SU-DHL-6 (cell line): Measurements from ENCODE around the gene ZNF708.
"Not testable (repeated sequence)": the region's sequence is repeated elsewhere in the genome, so short reads cannot be mapped to it uniquely, and the experiment has no call there.

Experiments
- H2AFZ ChIP-seq: fragments of 200-600 bp; sonication (generic); 2 replicates; pipeline ENCODE4 v1.6.1; 2014; ENCODE audit warnings: low read depth, mild to moderate bottlenecking, moderate library complexity, mixed read lengths, antibody characterized with exemption, low read length; ENCODE audit not compliant: severe bottlenecking
- H3F3A ChIP-seq: fragments of 200-600 bp; shearing (Covaris generic); 2 replicates; pipeline ENCODE4 v1.6.0; 2016; ENCODE audit warnings: antibody characterized with exemption, mild to moderate bottlenecking; ENCODE audit not compliant: insufficient read depth
- H3K27ac ChIP-seq: fragments of 200-600 bp; sonication (generic); 2 replicates; pipeline ENCODE4 v1.5.1; 2016; ENCODE audit warnings: low read depth, mild to moderate bottlenecking, low read length, moderate library complexity, mixed read lengths
- H3K27me3 ChIP-seq: fragments of 200-600 bp; sonication (generic), shearing (Covaris generic); 2 replicates; pipeline ENCODE4 v1.6.0; 2014; ENCODE audit warnings: mild to moderate bottlenecking, low read length
- H3K36me3 ChIP-seq: fragments of 200-600 bp; sonication (generic); 2 replicates; pipeline ENCODE4 v1.6.1; 2014; ENCODE audit warnings: mild to moderate bottlenecking, low read length, mixed read lengths
- H3K4me2 ChIP-seq: fragments of 300-600, 200-600 bp; shearing (Covaris generic), sonication (generic); 2 replicates; pipeline ENCODE4 v1.6.0; 2014; ENCODE audit warnings: low read length, low read depth, mild to moderate bottlenecking; ENCODE audit not compliant: poor library complexity, severe bottlenecking
- H3K4me3 ChIP-seq: fragments of 200-600 bp; sonication (generic); 2 replicates; pipeline ENCODE4 v1.5.1; 2014; ENCODE audit warnings: antibody characterized with exemption, low read length, mild to moderate bottlenecking, mixed read lengths; ENCODE audit not compliant: insufficient read depth, poor library complexity, severe bottlenecking
- H3K79me2 ChIP-seq: fragments of 200-600 bp; sonication (generic); 2 replicates; pipeline ENCODE4 v1.6.1; 2014; ENCODE audit warnings: mild to moderate bottlenecking, low read length, moderate library complexity; ENCODE audit not compliant: insufficient read depth
- H3K9ac ChIP-seq: fragments of 200-600 bp; sonication (generic); 2 replicates; pipeline ENCODE4 v1.7.0; 2014; ENCODE audit warnings: mild to moderate bottlenecking, low read length
- H3K9me2 ChIP-seq: fragments of 200-600 bp; sonication (generic); replicated peaks from 2 replicates; pipeline ENCODE4 v1.6.1; 2014; ENCODE audit warnings: low read length; ENCODE audit not compliant: insufficient read depth
- H3K9me3 ChIP-seq: fragments of 200-600 bp; sonication (generic); 2 replicates; pipeline ENCODE4 v1.6.1; 2014; ENCODE audit warnings: low read length, mixed read lengths; ENCODE audit not compliant: insufficient read depth
- H4K20me1 ChIP-seq: fragments of 200-600 bp; sonication (generic); 2 replicates; pipeline ENCODE4 v1.6.1; 2014; ENCODE audit warnings: low read depth, mild to moderate bottlenecking, antibody characterized with exemption, low read length, moderate library complexity, mixed read lengths
- CTCF ChIP-seq: fragments of 200-600 bp; sonication (generic); IDR thresholded peaks from one replicate; pipeline ENCODE4 v1.5.1; 2017; ENCODE audit warnings: antibody characterized with exemption, mild to moderate bottlenecking, low read length, moderate library complexity; ENCODE audit not compliant: insufficient read depth, poor library complexity, severe bottlenecking
- EZH2phosphoT487 ChIP-seq: fragments of 200-600 bp; sonication (generic), shearing (Covaris generic); conservative IDR thresholded peaks from 2 replicates; pipeline ENCODE4 v1.6.1; 2018; ENCODE audit warnings: mild to moderate bottlenecking, antibody characterized with exemption, low read length, moderate library complexity, mixed read lengths

The ZNF708 gene

GRCh38 chr19:21321134-21321533, 8.1 kb downstream of the ZNF708 start:
- Histone ChIP-seq H3K4me2 (no peak overlapping the region), H4K20me1 (no peaks in the 10 kb centered on the region), H3K27ac (no peak overlapping the region), H3K36me3 (peaks cover 4% of the 10 kb centered on the region), H3K9me2 (no peaks in the 10 kb centered on the region), H3K27me3 (no peaks in the 10 kb centered on the region), H2AFZ (no peak overlapping the region), H3K79me2 (peaks cover 95% of the 10 kb centered on the region), H3K9me3 (peaks cover 3% of the 10 kb centered on the region; the same call in 1 of the 2 replicates), H3K4me3 (no peak overlapping the region), H3F3A (no peaks in the 10 kb centered on the region), H3K9ac (no peak overlapping the region)
- TF ChIP-seq CTCF: no peak
- TF ChIP-seq EZH2phosphoT487: no peak

- no peaks in the 10 kb centered on the region for H3K9me2 ChIP-seq
- no peaks in the 10 kb centered on the region for H3K9me3 ChIP-seq
- H4K20me1 ChIP-seq: no peaks in the 10 kb centered on the region
- no peaks in the 10 kb centered on the region for H3K27me3 ChIP-seq
- H3K36me3 ChIP-seq: no peaks in the 10 kb centered on the region
- 0 out of 2 replicates have a peak, but pooled peaks cover 3% of the 10 kb centered on the region for H3F3A ChIP-seq
- TF ChIP-seq CTCF: no peak
- TF ChIP-seq EZH2phosphoT487: no peak
- H3K4me3 ChIP-seq: no peak overlapping the region
- no peak overlapping the region for H2AFZ ChIP-seq
- H3K4me2 ChIP-seq: no peak overlapping the region
- H3K27ac ChIP-seq: no peak overlapping the region
- no peak overlapping the region for H3K9ac ChIP-seq
- peaks cover 95% of the 10 kb centered on the region for H3K79me2 ChIP-seq
Measured at GRCh38 chr19:21317821-21318220, 11.4 kb downstream of the ZNF708 start.

GRCh38 chr19:21314676-21315075, 14.5 kb downstream of the ZNF708 start:
- Histone ChIP-seq H4K20me1 (no peaks in the 10 kb centered on the region), H3K9ac (no peak overlapping the region), H3K36me3 (peaks cover 9% of the 10 kb centered on the region; the same call in 1 of the 2 replicates), H3K4me2 (no peak overlapping the region), H3K27me3 (no peaks in the 10 kb centered on the region), H3K4me3 (no peak overlapping the region), H3K9me3 (no peaks in the 10 kb centered on the region), H3K79me2 (peaks cover 87% of the 10 kb centered on the region), H3K9me2 (no peaks in the 10 kb centered on the region), H3F3A (0 out of 2 replicates have a peak, but pooled peaks cover 9% of the 10 kb centered on the region), H3K27ac (no peak overlapping the region), H2AFZ (no peak overlapping the region)
- TF ChIP-seq EZH2phosphoT487 (no peak), CTCF (no peak)

- H3K4me2 ChIP-seq, H3F3A ChIP-seq, H4K20me1 ChIP-seq, H3K9ac ChIP-seq, H3K4me3 ChIP-seq, H2AFZ ChIP-seq, H3K27ac ChIP-seq, H3K9me2 ChIP-seq, H3K9me3 ChIP-seq, H3K27me3 ChIP-seq: not testable (repeated sequence)
- Histone ChIP-seq H3K36me3 (peaks cover 14% of the 10 kb centered on the region; the same call in 1 of the 2 replicates), H3K79me2 (peaks cover 70% of the 10 kb centered on the region)
Measured at GRCh38 chr19:21312807-21313206, 16.4 kb downstream of the ZNF708 start.
